Stimulated activated CD8-positive, alpha-beta memory T cell treated with anti-CD3 and anti-CD28 coated beads, Interleukin-4, amount 100 ng/mL, for 4 hours (primary cell): ENCODE results near the gene USP32.
"Not testable (repeated sequence)": the region's sequence is repeated elsewhere in the genome, so short reads cannot be mapped to it uniquely, and the experiment has no call there.

Source experiments
- DNase-seq, 2 donors: peaks; one replicate each; pipeline ENCODE4 v3.0.0-alpha.2; 2020; ENCODE audit warnings: low read depth in 2 of 2, low spot score in 1 of 2

USP32 gene

GRCh38 chr17:60378187-60378586, 13.7 kb downstream of the USP32 start:
- DNase-seq = not testable (repeated sequence)

- DNase-seq = no peak
Measured at GRCh38 chr17:60372790-60373483, 19.0 kb downstream of the USP32 start.

- DNase-seq = no peak
Measured at GRCh38 chr17:60371818-60372510, 20.0 kb downstream of the USP32 start.

GRCh38 chr17:60371416-60371815, 20.5 kb downstream of the USP32 start:
- DNase-seq = no peak

- no peak for DNase-seq
Measured at GRCh38 chr17:60369727-60370126, 22.2 kb downstream of the USP32 start.

GRCh38 chr17:60363700-60364405, 28.1 kb downstream of the USP32 start:
- no peak for DNase-seq

- DNase-seq = no peak
Measured at GRCh38 chr17:60362329-60362728, 29.6 kb downstream of the USP32 start.

GRCh38 chr17:60361889-60362288, 30.0 kb downstream of the USP32 start:
- no peak for DNase-seq

GRCh38 chr17:60359415-60359814, 32.5 kb downstream of the USP32 start:
- no peak for DNase-seq

GRCh38 chr17:60358606-60359225, 33.2 kb downstream of the USP32 start:
- DNase-seq = no peak

GRCh38 chr17:60356940-60357339, 35.0 kb downstream of the USP32 start:
- no peak for DNase-seq

GRCh38 chr17:60355663-60356594, 36.0 kb downstream of the USP32 start:
- no peak for DNase-seq

GRCh38 chr17:60354223-60354622, 37.7 kb downstream of the USP32 start:
- DNase-seq = no peak

GRCh38 chr17:60353773-60354172, 38.2 kb downstream of the USP32 start:
- no peak for DNase-seq

- no peak for DNase-seq
Measured at GRCh38 chr17:60352569-60352968, 39.4 kb downstream of the USP32 start.

GRCh38 chr17:60352071-60352470, 39.9 kb downstream of the USP32 start:
- no peak for DNase-seq

- DNase-seq = no peak
Measured at GRCh38 chr17:60351012-60351695, 40.8 kb downstream of the USP32 start.

- DNase-seq = no peak
Measured at GRCh38 chr17:60348616-60349015, 43.3 kb downstream of the USP32 start.

- no peak for DNase-seq
Measured at GRCh38 chr17:60345233-60345632, 46.7 kb downstream of the USP32 start.

- DNase-seq = not testable (repeated sequence)
Measured at GRCh38 chr17:60342492-60342891, 49.4 kb downstream of the USP32 start.
